GM04504 (cell line): ENCODE data around the gene SRC.

ENCODE experiments used
- DNase-seq: peaks from one replicate; pipeline ENCODE4 v3.0.0-alpha.2; 2012; ENCODE audit warnings: low read depth

The SRC gene

GRCh38 chr20:37345339-37346235 lies at the start of gene SRC:
TSS of gene SRC (plus strand) at chr20:37346140. CDS start at chr20:37384154, 38,014 bp downstream.
- DNase-seq: peak; percentile 44

- DNase-seq: no peak
Measured at GRCh38 chr20:37296371-37296770, 49.6 kb upstream of the SRC start.

GRCh38 chr20:37297066-37297736 lies 48.7 kb upstream of the SRC start:
- peak; percentile 81 for DNase-seq

- peak; percentile 53 for DNase-seq
Measured at GRCh38 chr20:37298190-37298939, 47.6 kb upstream of the SRC start.

- peak; percentile 59 for DNase-seq
Measured at GRCh38 chr20:37299718-37300528, 46.0 kb upstream of the SRC start.

GRCh38 chr20:37301120-37301519 lies 44.8 kb upstream of the SRC start:
- no peak for DNase-seq

- no peak for DNase-seq
Measured at GRCh38 chr20:37301558-37301957, 44.4 kb upstream of the SRC start.

GRCh38 chr20:37302981-37303380 lies 43.0 kb upstream of the SRC start:
- no peak for DNase-seq

GRCh38 chr20:37303637-37304036 lies 42.3 kb upstream of the SRC start:
- no peak for DNase-seq

GRCh38 chr20:37305079-37305478 lies 40.9 kb upstream of the SRC start:
- no peak for DNase-seq

GRCh38 chr20:37305839-37306238 lies 40.1 kb upstream of the SRC start:
- no peak for DNase-seq

GRCh38 chr20:37308086-37309050 lies 37.6 kb upstream of the SRC start:
- DNase-seq: no peak

GRCh38 chr20:37309290-37309689 lies 36.6 kb upstream of the SRC start:
- no peak for DNase-seq

GRCh38 chr20:37309936-37310590 lies 35.9 kb upstream of the SRC start:
- no peak for DNase-seq

- DNase-seq: no peak
Measured at GRCh38 chr20:37310951-37311350, 35.0 kb upstream of the SRC start.

GRCh38 chr20:37311710-37312355 lies 34.1 kb upstream of the SRC start:
- DNase-seq: no peak

GRCh38 chr20:37313546-37314091 lies 32.3 kb upstream of the SRC start:
- no peak for DNase-seq

- DNase-seq: no peak
Measured at GRCh38 chr20:37314099-37314498, 31.8 kb upstream of the SRC start.

- DNase-seq: no peak
Measured at GRCh38 chr20:37314617-37315016, 31.3 kb upstream of the SRC start.
